B cell (primary cell): Measurements from ENCODE around the gene AUTS2.

ENCODE experiments used
- CTCF ChIP-seq: fragments of 200-600 bp; IDR thresholded peaks from one replicate; pipeline ENCODE4 v1.8.0; 2022; ENCODE audit warnings: antibody characterized with exemption, mild to moderate bottlenecking
- EZH2 ChIP-seq: IDR thresholded peaks from 2 replicates; pipeline ENCODE4 v1.6.1; 2012; ENCODE audit warnings: borderline replicate concordance, low read depth, mild to moderate bottlenecking, moderate library complexity, low read length; ENCODE audit not compliant: insufficient read depth, poor library complexity, severe bottlenecking

- no peak for TF ChIP-seq CTCF
- no peak for TF ChIP-seq EZH2
These were observed 929.3 kb downstream of the AUTS2 start for GRCh38 chr7:70527520-70528115.
